ENCODE data around the gene PTAFR. TPM values are rescaled to one million over a fixed set of nuclear protein-coding genes. Genes with fewer than 3 reads are reported as not detected.
"Not testable (repeated sequence)": the region's sequence is repeated elsewhere in the genome, so short reads cannot be mapped to it uniquely, and the experiment has no call there.

The PTAFR gene
- total RNA-seq, 1 experiment from 2014 or later: 1.9 TPM

- Mint-ChIP-seq H3K9me3 (no peaks in the 10 kb centered on the region; a peak in 1 of 5 replicates), H3K27me3 (ENCODE audit: low read depth) (no peaks in the 10 kb centered on the region), H3K4me1 (0 out of 4 replicates have a peak, but pooled peaks cover 0 to 3% of the 10 kb centered on the region in 2 experiments), H3K27ac (no peak overlapping the region), H3K4me3 (no peak overlapping the region), H3K36me3 (ENCODE audit: insufficient read depth in 1 of 3, low read depth in 3 of 3) (no peaks in the 10 kb centered on the region)
- Histone ChIP-seq H3T11ph (ENCODE audit: low read length) (no peak overlapping the region), H2BK15ac (ENCODE audit: low read depth, low read length) (no peak overlapping the region), H2BK5ac (ENCODE audit: insufficient read length, low read length) (no peak overlapping the region), H2BK12ac (ENCODE audit: insufficient read length, low read depth, low read length) (no peak overlapping the region), H2BK20ac (ENCODE audit: low read depth, low read length, poor library complexity, severe bottlenecking) (no peak overlapping the region), H4K20me1 (ENCODE audit: control insufficient read depth, insufficient read depth, insufficient read length) (no peaks in the 10 kb centered on the region), H4K91ac (ENCODE audit: insufficient read length, low read depth, low read length) (no peak overlapping the region), H2BK120ac (ENCODE audit: low read depth, low read length, poor library complexity, severe bottlenecking) (no peak overlapping the region), H2AFZ (ENCODE audit: low read length) (no peak overlapping the region), H3K18ac (ENCODE audit: insufficient read length, low read depth, low read length) (no peak overlapping the region), H4K8ac (replicated peaks; ENCODE audit: insufficient read length, low read depth, low read length) (no peak overlapping the region), H3K14ac (ENCODE audit: insufficient read depth, low read length) (no peak overlapping the region), H3K79me2 (ENCODE audit: insufficient read depth, low read length) (no peaks in the 10 kb centered on the region), H3K23me2 (ENCODE audit: insufficient read length, low read depth, low read length, poor library complexity, severe bottlenecking) (no peaks in the 10 kb centered on the region), H3K27ac (ENCODE audit: insufficient read length, low read depth, low read length) (no peak overlapping the region), H3K79me1 (ENCODE audit: insufficient read depth, low read depth, low read length, poor library complexity, severe bottlenecking) (no peaks in the 10 kb centered on the region), H2AK5ac (ENCODE audit: insufficient read length, low read length) (no peak overlapping the region), H3K4ac (ENCODE audit: low read depth, low read length) (no peak overlapping the region), H3K56ac (ENCODE audit: insufficient read length, low read depth, low read length) (no peak overlapping the region), H3K27me3 (ENCODE audit: insufficient read depth, low read length) (no peaks in the 10 kb centered on the region), H3K4me2 (ENCODE audit: insufficient read depth, insufficient read length, low read length) (no peak overlapping the region), H3K9me3 (ENCODE audit: control insufficient read depth, low read depth, low read length) (no peaks in the 10 kb centered on the region), H3K4me1 (ENCODE audit: insufficient read depth, low read length) (no peaks in the 10 kb centered on the region), H4K5ac (ENCODE audit: insufficient read length, low read depth, low read length) (no peak overlapping the region), H3K23ac (ENCODE audit: insufficient read length, low read depth, low read length) (no peak overlapping the region), H3K9ac (ENCODE audit: extremely low read depth, insufficient read length, low read length) (no peak overlapping the region)
- TF ChIP-seq CTCF (conservative IDR thresholded peaks at IDR 0.05): no peak
- no CpG with 5 or more reads among the region's 2 CpGs for WGBS (ENCODE audit: extremely low coverage, insufficient read length, low lambda C conversion rate)
- DNase-seq: no peak
These were observed 34.8 kb downstream of the PTAFR start for GRCh38 chr1:28141685-28142084.

GRCh38 chr1:28139866-28140265, 36.6 kb downstream of the PTAFR start:
- not testable (repeated sequence) for H3K79me1 ChIP-seq (ENCODE audit: insufficient read depth, low read depth, low read length, poor library complexity, severe bottlenecking); H3K27me3 Mint-ChIP-seq (ENCODE audit: low read depth); H3K4me2 ChIP-seq (ENCODE audit: insufficient read depth, insufficient read length, low read length); H3K56ac ChIP-seq (ENCODE audit: insufficient read length, low read depth, low read length); H3K4me1 Mint-ChIP-seq; H3K14ac ChIP-seq (ENCODE audit: insufficient read depth, low read length); H4K8ac ChIP-seq (replicated peaks; ENCODE audit: insufficient read length, low read depth, low read length); H2BK5ac ChIP-seq (ENCODE audit: insufficient read length, low read length); H3K23ac ChIP-seq (ENCODE audit: insufficient read length, low read depth, low read length); H3K27me3 ChIP-seq (ENCODE audit: insufficient read depth, low read length); H2BK120ac ChIP-seq (ENCODE audit: low read depth, low read length, poor library complexity, severe bottlenecking); H2BK20ac ChIP-seq (ENCODE audit: low read depth, low read length, poor library complexity, severe bottlenecking); H2BK15ac ChIP-seq (ENCODE audit: low read depth, low read length); H2AK5ac ChIP-seq (ENCODE audit: insufficient read length, low read length); DNase-seq; H3T11ph ChIP-seq (ENCODE audit: low read length); H3K9ac ChIP-seq (ENCODE audit: extremely low read depth, insufficient read length, low read length); H4K20me1 ChIP-seq (ENCODE audit: control insufficient read depth, insufficient read depth, insufficient read length); H2AFZ ChIP-seq (ENCODE audit: low read length); H3K79me2 ChIP-seq (ENCODE audit: insufficient read depth, low read length); H3K4me1 ChIP-seq (ENCODE audit: insufficient read depth, low read length); H2BK12ac ChIP-seq (ENCODE audit: insufficient read length, low read depth, low read length); H3K36me3 Mint-ChIP-seq (ENCODE audit: insufficient read depth in 1 of 3, low read depth in 3 of 3); H3K9me3 ChIP-seq (ENCODE audit: control insufficient read depth, low read depth, low read length); H3K4me3 Mint-ChIP-seq; H3K18ac ChIP-seq (ENCODE audit: insufficient read length, low read depth, low read length); H4K91ac ChIP-seq (ENCODE audit: insufficient read length, low read depth, low read length); H3K23me2 ChIP-seq (ENCODE audit: insufficient read length, low read depth, low read length, poor library complexity, severe bottlenecking); H3K4ac ChIP-seq (ENCODE audit: low read depth, low read length); H3K27ac Mint-ChIP-seq; H3K9me3 Mint-ChIP-seq; H4K5ac ChIP-seq (ENCODE audit: insufficient read length, low read depth, low read length); H3K27ac ChIP-seq (ENCODE audit: insufficient read length, low read depth, low read length)
- WGBS (ENCODE audit: extremely low coverage, insufficient read length, low lambda C conversion rate): no CpG with 5 or more reads among the region's 8 CpGs
